UCSD-AML1 (cell line): ENCODE results near the gene COX6B1.
"Not testable (repeated sequence)": the region's sequence is repeated elsewhere in the genome, so short reads cannot be mapped to it uniquely, and the experiment has no call there.

ENCODE experiments used
- DNase-seq: peaks from one replicate; lab custom pipeline; 2025; ENCODE audit not compliant: unreplicated experiment; lab: John Stamatoyannopoulos, UW

Gene COX6B1, protein sequence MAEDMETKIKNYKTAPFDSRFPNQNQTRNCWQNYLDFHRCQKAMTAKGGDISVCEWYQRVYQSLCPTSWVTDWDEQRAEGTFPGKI

DNA sequence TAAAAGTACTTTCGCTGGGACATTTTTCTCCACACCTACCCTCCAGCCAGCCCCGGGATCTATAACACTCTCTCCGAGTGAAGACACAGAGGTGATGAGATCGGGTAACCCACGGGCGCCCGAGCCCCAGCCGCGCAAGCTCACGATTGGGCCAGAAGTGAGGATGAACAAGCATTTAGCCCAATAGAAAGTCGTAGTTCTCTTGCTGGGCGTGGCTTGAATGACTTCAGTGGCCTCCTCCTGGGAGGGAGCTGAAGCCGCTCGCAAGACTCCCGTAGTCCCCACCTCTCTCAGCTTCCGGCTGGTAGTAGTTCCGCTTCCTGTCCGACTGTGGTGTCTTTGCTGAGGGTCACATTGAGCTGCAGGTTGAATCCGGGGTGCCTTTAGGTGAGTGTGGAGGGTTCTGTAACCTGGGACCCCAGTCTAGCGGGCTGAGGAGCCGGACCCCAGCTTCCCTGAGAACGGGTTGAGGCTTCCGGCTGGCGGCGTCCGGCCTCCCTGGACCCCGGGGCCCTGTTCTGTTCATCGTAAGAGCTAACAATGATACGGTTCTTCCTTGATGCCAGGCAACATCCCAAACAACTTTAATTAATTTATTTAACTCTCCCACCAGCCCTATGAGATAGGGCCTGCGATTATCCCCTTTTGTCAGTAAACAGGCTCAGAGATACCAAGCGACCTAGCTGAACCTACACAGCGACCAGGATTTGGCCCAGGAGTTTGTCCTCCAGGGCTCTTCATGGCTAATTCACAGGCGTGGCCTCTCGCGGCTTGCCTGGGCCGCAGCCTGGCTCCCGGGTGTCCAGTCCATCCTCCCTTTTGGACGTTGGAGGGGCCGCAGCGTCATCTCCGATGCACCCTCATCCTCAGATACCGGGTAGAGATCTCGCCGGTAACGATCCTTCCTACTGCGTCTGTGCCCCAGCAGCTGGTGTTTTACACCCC lies at the start of gene COX6B1:
COX6B1 (plus strand) TSS at position 307 of the 945 bp plus-strand sequence. CDS start 2,921 bp downstream, outside the sequence.
- peak; percentile 90 for DNase-seq

DNA sequence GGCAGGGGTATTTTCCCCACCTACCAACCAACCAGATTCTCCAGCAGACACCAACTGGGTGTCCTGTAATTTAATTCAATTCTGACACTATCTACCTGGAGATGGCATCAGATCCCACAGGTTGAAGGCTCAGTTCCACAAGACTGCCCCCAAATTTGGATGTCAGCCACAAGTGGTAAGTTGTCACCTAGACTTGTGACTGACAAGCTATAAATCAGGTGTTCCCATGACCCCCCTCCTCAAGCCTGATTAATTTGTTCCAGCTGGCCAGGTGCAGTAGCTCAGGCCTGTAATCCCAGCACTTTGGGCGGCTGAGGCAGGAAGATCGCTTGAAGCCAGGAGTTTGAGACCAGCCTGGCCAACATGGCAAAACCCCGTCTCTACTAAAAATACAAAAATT lies 46.2 kb upstream of the COX6B1 start:
- DNase-seq, result no peak

DNA sequence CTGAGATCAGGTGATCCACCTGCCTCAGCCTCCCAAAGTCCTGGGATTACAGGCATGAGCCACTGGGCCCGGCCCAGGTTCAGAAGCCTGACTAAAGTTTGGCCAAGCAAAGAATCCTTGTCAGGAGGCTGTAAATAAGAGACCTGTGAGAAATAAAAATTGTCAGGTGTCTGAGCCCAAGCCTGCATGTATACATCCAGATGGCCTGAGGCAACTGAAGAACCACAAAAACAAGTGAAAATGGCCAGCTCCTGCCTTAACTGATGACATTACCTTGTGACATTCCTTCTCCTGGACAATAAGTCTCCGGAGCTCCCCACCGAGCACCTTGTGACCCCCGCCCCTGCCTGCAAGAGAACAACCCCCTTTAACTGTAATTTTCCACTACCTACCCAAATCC lies 43.7 kb upstream of the COX6B1 start:
- DNase-seq, result not testable (repeated sequence)

DNA sequence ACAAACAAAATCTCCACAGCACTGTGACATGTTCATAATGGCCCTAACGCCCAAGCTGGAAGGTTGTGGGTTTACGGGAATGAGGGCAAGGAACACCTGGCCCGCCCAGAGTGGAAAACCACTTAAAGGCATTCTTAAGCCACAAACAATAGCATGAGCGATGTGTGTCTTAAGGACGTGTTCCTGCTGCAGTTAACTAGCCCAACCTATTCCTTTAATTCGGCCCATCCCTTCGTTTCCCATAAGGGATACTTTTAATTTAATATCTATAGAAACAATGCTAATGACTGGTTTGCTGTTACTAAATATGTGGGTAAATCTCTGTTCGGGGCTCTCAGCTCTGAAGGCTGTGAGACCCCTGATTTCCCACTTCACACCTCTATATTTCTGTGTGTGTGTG lies 41.0 kb upstream of the COX6B1 start:
- not testable (repeated sequence) for DNase-seq

DNA sequence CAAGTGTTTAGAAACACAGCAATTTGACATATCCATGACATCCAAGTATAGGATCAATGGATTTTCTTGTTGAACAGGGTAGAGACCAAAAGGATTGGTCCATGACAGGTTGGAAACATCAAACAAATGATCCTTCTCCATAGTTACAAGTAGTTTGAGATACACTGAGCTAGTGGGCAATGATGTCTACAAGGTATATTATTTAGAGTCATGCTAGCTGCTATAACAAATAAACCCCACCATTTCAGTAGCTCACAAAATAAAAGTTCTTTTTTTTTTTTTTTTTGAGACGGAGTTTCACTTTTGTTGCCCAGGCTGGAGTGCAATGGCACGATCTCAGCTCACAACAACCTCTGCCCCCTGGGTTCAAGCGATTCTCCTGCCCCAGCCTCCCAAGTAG lies 40.5 kb upstream of the COX6B1 start:
- no peak for DNase-seq

GRCh38 chr19:35608251-35608650 lies 39.9 kb upstream of the COX6B1 start:
- DNase-seq, result no peak

GRCh38 chr19:35609851-35610353 lies 38.2 kb upstream of the COX6B1 start:
- DNase-seq, result peak; percentile 47

GRCh38 chr19:35612224-35612558 lies 35.9 kb upstream of the COX6B1 start:
- DNase-seq, result no peak

DNA sequence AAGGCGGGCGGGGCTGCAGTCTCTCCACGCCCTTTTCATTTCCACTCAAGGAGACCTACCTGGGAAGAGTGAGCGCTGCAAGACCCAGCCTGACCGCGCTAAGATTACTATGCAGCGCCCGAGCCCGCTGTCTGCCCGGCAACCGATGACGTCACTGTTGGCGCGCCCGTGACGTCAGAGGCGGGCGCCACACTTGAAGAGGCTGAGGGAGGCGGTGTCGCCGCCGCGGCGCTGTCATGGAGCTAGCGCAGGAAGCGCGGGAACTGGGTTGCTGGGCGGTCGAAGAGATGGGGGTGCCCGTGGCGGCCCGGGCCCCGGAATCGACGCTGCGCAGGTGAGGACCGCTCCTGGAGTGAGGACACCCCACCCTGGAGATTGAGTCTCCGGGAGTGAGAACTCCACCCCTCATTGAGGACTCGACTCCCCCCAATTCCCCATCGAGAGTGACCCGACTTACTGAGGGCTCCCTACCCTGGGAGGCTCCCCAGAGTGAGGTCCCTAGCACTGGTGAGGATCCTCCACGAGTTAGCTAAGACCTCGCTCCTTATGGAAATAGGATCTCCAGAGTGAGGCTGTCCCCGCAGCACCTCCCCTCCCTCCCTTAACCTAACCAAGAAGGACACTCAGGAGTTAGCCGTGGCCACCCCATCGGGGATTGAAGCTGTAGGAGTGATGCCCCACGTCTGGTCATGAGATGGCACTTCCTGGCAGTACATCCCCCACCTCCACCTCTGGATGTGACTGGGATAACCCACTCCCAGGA lies 35.4 kb upstream of the COX6B1 start, which contains the start of gene HAUS5:
HAUS5 (plus strand) TSS at position 177 of the 763 bp plus-strand sequence; CDS start at position 237, 60 bp downstream.
- peak; percentile 94 for DNase-seq

- DNase-seq, result no peak
Measured at GRCh38 chr19:35613574-35613973, 34.5 kb upstream of the COX6B1 start.

DNA sequence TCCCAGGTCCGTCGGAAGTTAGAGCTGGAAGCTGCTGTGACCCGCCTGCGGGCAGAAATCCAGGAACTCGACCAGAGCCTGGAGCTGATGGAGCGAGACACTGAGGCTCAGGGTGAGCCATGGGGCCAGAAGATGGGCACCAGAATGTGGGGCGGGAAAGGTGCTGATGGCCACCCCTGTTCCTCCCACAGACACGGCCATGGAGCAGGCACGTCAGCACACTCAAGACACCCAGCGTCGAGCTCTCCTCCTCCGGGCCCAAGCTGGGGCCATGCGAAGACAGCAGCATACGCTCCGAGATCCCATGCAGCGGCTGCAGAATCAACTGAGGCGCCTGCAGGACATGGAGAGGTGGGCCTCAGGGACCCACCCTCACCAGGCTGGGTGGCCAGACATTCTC lies 33.1 kb upstream of the COX6B1 start:
- no peak for DNase-seq

DNA sequence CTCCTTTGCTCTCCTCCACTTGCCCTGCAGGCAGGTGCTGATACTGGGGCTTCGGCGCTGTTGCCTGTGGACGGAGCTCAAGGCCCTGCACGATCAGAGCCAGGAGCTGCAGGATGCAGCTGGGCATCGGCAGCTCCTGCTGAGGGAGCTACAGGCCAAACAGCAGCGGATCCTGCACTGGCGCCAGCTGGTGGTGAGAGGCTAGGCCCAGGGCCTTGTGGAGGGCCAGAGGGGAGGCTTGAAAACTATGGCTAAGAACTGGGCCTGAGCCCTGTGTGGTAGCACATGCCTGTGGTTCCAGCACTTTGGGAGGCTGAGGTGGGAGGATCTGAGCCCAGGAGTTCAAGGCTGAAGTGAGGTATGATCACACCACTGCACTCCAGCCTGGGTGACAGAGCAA lies 29.3 kb upstream of the COX6B1 start:
- DNase-seq, result no peak

- DNase-seq, result no peak
Measured at GRCh38 chr19:35619290-35619923, 28.7 kb upstream of the COX6B1 start.

GRCh38 chr19:35620001-35620400 lies 28.1 kb upstream of the COX6B1 start:
- no peak for DNase-seq

DNA sequence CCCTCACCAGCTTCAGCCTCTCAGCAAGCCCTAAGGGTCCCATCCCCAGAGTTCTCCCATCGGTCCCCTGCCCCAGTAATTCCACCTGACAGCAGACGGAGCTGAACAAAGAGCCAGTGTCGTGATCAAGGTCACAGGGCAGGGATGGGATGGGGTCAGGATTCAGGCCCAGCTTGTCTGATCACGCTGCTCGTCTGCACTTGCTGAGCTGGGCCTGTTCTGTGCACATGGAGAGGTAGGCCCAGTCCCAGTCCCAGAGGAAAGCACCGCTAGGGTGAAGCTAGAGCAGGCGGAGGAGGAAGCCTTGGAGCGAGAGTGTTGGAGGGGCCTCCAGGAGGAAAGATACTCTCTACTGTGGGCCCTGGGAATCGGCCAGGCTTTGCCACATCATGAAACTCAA lies 26.4 kb upstream of the COX6B1 start:
- DNase-seq, result no peak

GRCh38 chr19:35622750-35623149 lies 25.4 kb upstream of the COX6B1 start:
- DNase-seq, result no peak

- no peak for DNase-seq
Measured at GRCh38 chr19:35623327-35624010, 24.7 kb upstream of the COX6B1 start.

DNA sequence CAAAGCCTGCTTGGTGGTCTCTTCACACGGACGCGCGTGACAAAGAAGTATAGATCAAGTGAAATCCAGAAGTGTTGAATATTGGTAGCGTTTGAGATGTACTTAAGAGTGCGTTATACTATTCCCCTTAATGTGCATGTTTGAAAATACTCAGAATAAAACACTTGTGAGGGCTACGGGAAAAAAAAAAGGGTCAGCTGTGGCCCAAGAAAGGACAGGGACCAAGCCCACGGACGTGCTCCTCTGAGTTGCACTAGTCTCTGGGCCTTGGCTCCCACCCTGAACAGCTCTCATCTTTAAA lies 19.9 kb upstream of the COX6B1 start:
- DNase-seq, result no peak

- peak; percentile 96 for DNase-seq
Measured at GRCh38 chr19:35628565-35629331, 19.4 kb upstream of the COX6B1 start, which contains the start of gene RBM42. Gene RBM42 (plus strand): TSS chr19:35629036. CDS start chr19:35629154, 118 bp downstream.

DNA sequence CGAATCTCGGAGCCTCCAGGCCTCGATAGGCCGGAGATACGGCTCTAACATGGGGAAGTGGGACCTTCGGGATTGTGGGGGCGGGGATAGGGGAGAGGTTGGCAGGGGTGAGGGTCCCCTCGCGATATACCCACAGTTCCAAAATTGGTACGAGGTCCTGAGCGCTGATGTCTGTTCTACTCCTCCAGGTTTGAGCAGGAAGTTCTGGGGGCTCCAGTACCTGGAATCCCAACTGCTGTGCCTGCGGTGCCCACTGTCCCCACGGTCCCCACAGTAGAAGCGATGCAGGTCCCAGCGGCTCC lies 18.8 kb upstream of the COX6B1 start:
- no peak for DNase-seq
